HEK293T (cell line): ENCODE results near the gene RBMY1J.
"Not testable (repeated sequence)": the region's sequence is repeated elsewhere in the genome, so short reads cannot be mapped to it uniquely, and the experiment has no call there.

ENCODE experiments used
- CTCF ChIA-PET: fragments of 350-600 bp; formaldehyde crosslinking; extraction: SDS; loops from one replicate; lab custom pipeline; 2021; ENCODE audit warnings: antibody characterized with exemption, inconsistent platforms; lab: Yijun Ruan, JAX
- POLR2A ChIA-PET: fragments of 350-600 bp; formaldehyde crosslinking; extraction: SDS; loops from one replicate; lab custom pipeline; 2020; ENCODE audit warnings: antibody characterized with exemption, inconsistent platforms; lab: Yijun Ruan, JAX
- DNase-seq: peaks from one replicate; pipeline ENCODE4 v3.0.0; 2012; ENCODE audit warnings: mixed read lengths; ENCODE audit errors: extremely low spot score
- ARNT ChIP-seq: fragments of 450-650 bp; IDR thresholded peaks from 2 replicates; pipeline ENCODE4 v1.6.1; 2017; ENCODE audit warnings: mild to moderate bottlenecking
- BHLHE40 ChIP-seq: fragments of 450-650 bp; IDR thresholded peaks from 2 replicates; pipeline ENCODE4 v1.6.1; 2016; ENCODE audit warnings: mild to moderate bottlenecking, moderate library complexity, borderline replicate concordance
- CTBP1 ChIP-seq: fragments of 450-650 bp; IDR thresholded peaks from 2 replicates; pipeline ENCODE4 v1.6.1; 2016; ENCODE audit warnings: borderline replicate concordance
- ELF4 ChIP-seq: fragments of 450-650 bp; IDR thresholded peaks from 2 replicates; pipeline ENCODE4 v1.6.1; 2017; ENCODE audit warnings: antibody characterized with exemption
- FOXA1 ChIP-seq: fragments of 450-650 bp; IDR thresholded peaks from 2 replicates; pipeline ENCODE4 v1.6.1; 2016; ENCODE audit warnings: mild to moderate bottlenecking
- FOXK2 ChIP-seq: fragments of 450-650 bp; IDR thresholded peaks from 2 replicates; pipeline ENCODE4 v1.6.1; 2016; ENCODE audit warnings: mild to moderate bottlenecking
- FOXM1 ChIP-seq: fragments of 450-650 bp; IDR thresholded peaks from 2 replicates; pipeline ENCODE4 v1.6.1; 2017; ENCODE audit warnings: mild to moderate bottlenecking, borderline replicate concordance
- L3MBTL2 ChIP-seq: fragments of 450-650 bp; conservative IDR thresholded peaks from 2 replicates; pipeline ENCODE4 v1.6.1; 2016; ENCODE audit warnings: mild to moderate bottlenecking
- LEF1 ChIP-seq: fragments of 450-650 bp; IDR thresholded peaks from 2 replicates; pipeline ENCODE4 v1.6.1; 2017; ENCODE audit warnings: mild to moderate bottlenecking, borderline replicate concordance
- NFRKB ChIP-seq: fragments of 450-650 bp; IDR thresholded peaks from 2 replicates; pipeline ENCODE4 v1.6.1; 2016; ENCODE audit warnings: mild to moderate bottlenecking, moderate library complexity
- SP1 ChIP-seq: fragments of 450-650 bp; IDR thresholded peaks from 2 replicates; pipeline ENCODE4 v1.6.1; 2017
- SUZ12 ChIP-seq: fragments of 450-650 bp; IDR thresholded peaks from 2 replicates; pipeline ENCODE4 v1.6.1; 2016; ENCODE audit warnings: mild to moderate bottlenecking
- TARDBP ChIP-seq: fragments of 450-650 bp; IDR thresholded peaks from 2 replicates; pipeline ENCODE4 v1.6.1; 2016
- ZNF384 ChIP-seq: fragments of 450-650 bp; IDR thresholded peaks from 2 replicates; pipeline ENCODE4 v1.6.1; 2016
- TF ChIP-seq, protein P1 (sequence below): fragments of 450-650 bp; IDR thresholded peaks from 2 replicates; pipeline ENCODE4 v1.6.1; 2016

The RBMY1J gene

DNA sequence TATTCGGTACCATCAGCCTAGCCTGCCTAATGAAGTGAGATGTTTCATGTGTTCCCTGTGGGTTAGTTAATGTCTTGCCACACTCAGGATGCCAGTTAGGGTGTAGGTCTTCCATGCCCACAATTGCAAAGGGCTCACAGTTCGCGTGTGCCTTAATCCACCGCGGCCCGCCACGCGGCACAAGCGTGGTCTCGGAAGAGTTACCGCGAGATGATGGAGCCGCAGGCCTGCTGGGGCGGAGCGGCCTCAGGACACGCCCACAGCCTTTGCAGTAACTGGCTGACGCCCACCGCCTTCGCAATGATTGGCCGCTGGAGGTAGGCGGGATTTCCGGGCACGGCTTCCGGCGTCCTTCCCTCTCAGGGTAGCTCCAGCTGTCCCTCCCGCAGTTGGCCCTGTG, at the start of gene RBMY1J:
Gene RBMY1J (plus strand): TSS at position 301 of the 400 bp plus-strand sequence. CDS start 2,038 bp downstream, outside the sequence.
- POLR2A ChIA-PET, CTCF ChIA-PET: not testable (repeated sequence)

DNA sequence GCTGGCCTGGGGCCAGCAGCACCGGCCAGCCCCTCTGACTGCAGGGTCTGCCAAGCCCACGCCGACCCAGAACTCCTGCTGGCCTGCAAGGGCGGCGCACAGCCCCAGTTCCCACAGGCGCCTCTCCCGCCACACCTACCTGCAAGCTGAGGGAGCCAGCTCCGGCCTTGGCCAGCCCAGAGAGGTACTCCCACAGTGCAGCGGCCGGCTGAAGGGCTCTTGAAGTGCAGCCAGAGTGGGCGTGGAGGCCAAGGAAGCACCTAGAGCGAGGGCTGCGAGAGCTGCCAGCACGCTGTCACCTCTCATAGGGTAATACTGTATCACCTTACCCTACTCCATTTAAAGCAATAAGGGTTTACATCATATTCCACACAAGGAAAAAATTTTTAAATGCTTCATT, 35.8 kb upstream of the RBMY1J start:
- POLR2A ChIA-PET = no interaction called here
- TF ChIP-seq ELF4 (no peak), NFRKB (no peak), ZNF384 (no peak), CTBP1 (no peak), SP1 (no peak), SUZ12 (no peak), FOXK2 (no peak), TARDBP (no peak), ARNT (no peak), L3MBTL2 (no peak), LEF1 (no peak)
- TF ChIP-seq, protein P1, sequence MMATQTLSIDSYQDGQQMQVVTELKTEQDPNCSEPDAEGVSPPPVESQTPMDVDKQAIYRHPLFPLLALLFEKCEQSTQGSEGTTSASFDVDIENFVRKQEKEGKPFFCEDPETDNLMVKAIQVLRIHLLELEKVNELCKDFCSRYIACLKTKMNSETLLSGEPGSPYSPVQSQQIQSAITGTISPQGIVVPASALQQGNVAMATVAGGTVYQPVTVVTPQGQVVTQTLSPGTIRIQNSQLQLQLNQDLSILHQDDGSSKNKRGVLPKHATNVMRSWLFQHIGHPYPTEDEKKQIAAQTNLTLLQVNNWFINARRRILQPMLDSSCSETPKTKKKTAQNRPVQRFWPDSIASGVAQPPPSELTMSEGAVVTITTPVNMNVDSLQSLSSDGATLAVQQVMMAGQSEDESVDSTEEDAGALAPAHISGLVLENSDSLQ = no peak
- CTCF ChIA-PET = no interaction called here
- no peak for DNase-seq

More for the DNA sequence above, at the start of gene RBMY1J:
- DNase-seq = not testable (repeated sequence)

DNA sequence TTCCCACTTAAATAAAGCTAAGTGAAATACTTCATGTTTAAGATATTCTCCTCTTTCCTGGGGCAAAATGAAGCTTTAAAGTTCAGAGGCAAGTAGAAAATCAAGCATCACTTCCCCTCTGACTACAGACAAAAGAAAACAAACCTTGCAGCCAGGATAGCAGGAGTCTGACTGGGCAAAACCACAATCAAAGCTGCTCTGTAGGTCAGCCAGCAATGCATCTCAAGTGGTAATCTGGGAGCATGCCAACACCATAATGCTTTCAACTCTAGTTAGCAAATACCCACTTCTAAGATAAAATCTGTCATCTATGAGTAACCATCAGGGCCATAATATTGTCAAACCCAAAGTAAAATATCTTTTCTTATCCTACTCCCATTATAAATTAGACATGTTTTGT, 32.6 kb upstream of the RBMY1J start:
- ChIA-PET POLR2A (no interaction called here), CTCF (no interaction called here)
- no peak for DNase-seq
- TF ChIP-seq ZNF384 (no peak), FOXM1 (no peak)
- TF ChIP-seq, protein P1 = no peak

DNA sequence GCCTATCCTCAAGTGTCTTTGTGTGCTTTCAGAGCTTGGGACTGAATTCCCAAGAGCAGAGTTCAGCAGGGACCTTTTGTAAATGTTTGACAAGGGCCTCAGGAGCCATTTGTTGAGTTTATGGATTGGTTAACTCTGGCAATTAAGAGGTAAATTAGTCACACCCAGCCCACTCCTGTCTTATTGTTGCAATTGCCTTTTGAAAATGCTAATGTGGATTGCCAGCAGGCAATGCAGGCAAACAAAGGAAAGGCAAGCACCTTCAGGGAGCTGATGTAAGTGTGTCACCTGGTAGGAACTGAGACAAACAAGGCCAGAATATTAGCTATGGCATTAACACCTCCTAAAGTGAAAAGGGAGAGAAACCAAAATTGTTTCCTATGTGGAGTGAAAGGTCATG, 29.7 kb upstream of the RBMY1J start:
- POLR2A ChIA-PET = no interaction called here
- CTCF ChIA-PET = no interaction called here
- TF ChIP-seq FOXA1 (no peak), TARDBP (no peak), ARNT (no peak), FOXK2 (no peak), CTBP1 (no peak), ZNF384 (no peak), BHLHE40 (no peak), LEF1 (no peak), NFRKB (no peak)
- TF ChIP-seq, protein P1 = no peak
- DNase-seq = no peak

DNA sequence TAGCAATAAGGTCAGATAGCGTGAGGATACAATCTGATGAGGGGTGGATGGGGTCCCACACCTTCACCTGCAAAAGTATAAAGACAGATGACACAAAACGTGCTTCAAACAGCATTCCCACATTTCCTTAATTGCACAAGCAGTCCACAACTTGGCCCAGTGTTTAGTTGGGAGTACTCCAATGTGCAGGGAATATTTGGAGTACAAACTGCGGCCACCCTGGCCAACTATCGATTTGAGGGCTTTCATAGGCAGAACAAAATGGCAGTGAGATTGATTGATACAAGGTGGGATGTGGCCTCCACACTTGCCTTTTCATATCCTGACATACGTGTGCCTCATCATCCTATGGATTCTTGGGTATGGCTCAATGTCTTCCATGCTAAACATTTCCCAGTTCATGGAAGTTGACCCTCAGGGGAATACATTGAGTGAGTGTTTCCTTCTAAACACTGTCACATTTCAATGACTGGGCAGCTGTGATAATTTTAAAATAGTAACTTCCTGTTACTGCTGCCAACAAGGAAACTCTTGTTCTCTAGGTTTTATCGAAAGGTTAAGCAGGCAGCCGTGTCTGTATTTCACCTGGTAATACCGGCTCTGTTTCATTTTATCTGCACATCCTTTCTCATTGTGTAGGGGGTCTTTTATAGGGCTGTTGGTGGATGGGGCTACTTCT, 41.6 kb downstream of the RBMY1J start:
- DNase-seq, POLR2A ChIA-PET, CTCF ChIA-PET: not testable (repeated sequence)

DNA sequence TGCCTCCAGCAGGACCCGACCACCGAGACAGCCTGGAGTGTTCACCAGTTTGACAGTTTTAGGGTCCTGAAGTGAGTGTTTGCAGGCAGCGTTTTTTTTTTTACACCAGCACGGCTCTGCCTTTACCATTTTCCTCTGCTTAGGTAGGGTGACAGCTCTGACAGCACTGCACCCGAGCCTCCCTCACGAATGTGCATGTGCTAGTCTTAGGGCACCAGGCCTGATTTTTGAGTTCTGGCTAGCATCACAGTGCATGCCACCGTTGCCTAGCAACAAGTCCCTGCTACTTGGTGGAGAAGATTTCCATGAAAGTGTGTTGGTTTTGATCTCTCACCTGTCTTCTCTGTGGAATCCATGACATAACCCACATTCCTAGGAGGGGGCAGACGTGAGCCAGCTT, 52.3 kb downstream of the RBMY1J start:
- CTCF ChIA-PET, DNase-seq, POLR2A ChIA-PET: not testable (repeated sequence)

DNA sequence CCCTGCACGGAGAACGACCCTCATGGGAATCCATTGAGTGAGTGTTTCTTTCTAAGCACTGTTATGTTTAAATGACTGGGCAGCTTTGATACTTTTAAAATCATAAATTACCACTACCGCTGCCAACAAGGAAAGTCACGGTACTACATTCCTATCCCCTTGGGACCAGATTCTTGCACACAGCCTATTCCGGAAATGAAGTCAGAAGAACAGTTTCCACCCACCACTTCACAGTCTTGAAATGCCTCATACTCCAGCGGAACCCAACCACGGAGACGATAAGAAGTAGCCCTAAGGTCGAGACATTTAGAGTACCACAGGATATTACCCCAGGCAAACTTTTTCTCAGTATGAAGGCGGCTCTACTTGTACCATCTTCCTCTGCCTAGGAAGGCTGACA, 58.8 kb downstream of the RBMY1J start:
- DNase-seq, CTCF ChIA-PET, POLR2A ChIA-PET: not testable (repeated sequence)
